HAP-1 (cell line): Measurements from ENCODE around the gene CHCHD5.

ENCODE experiments used
- DNase-seq, 2 experiments: peaks; one replicate each; pipeline ENCODE4 v3.0.0-alpha.2; 2016 to 2020; ENCODE audit warnings: low spot score in 2 of 2
- H3K27me3 ChIP-seq: fragments of 250-450 bp; sonication (Bioruptor Pico); 2 replicates; pipeline ENCODE4 v1.5.1; 2020; ENCODE audit warnings: low read depth, mild to moderate bottlenecking, moderate library complexity
- H3K36me3 ChIP-seq: fragments of 250-450 bp; sonication (Bioruptor Pico); replicated peaks from 2 replicates; pipeline ENCODE4 v1.5.1; 2020; ENCODE audit warnings: mild to moderate bottlenecking
- H3K4me1 ChIP-seq: fragments of 250-450 bp; sonication (Bioruptor Pico); 2 replicates; pipeline ENCODE4 v1.5.1; 2020; ENCODE audit warnings: mild to moderate bottlenecking
- H3K4me3 ChIP-seq: fragments of 250-450 bp; sonication (Bioruptor Pico); 2 replicates; pipeline ENCODE4 v1.5.1; 2020; ENCODE audit warnings: mild to moderate bottlenecking, moderate library complexity
- H3K9me3 ChIP-seq: fragments of 250-450 bp; sonication (Bioruptor Pico); 2 replicates; pipeline ENCODE4 v1.5.1; 2020; ENCODE audit warnings: mild to moderate bottlenecking, moderate library complexity
- in situ Hi-C: fragments of 300-500 bp; cut with MboI; formaldehyde crosslinking; loops from 3 replicates; pipeline ENCODE4 v1.14.3; 2020; ENCODE audit warnings: low sequenced_read_pairs, inconsistent platforms, mixed read lengths

The CHCHD5 gene

DNA sequence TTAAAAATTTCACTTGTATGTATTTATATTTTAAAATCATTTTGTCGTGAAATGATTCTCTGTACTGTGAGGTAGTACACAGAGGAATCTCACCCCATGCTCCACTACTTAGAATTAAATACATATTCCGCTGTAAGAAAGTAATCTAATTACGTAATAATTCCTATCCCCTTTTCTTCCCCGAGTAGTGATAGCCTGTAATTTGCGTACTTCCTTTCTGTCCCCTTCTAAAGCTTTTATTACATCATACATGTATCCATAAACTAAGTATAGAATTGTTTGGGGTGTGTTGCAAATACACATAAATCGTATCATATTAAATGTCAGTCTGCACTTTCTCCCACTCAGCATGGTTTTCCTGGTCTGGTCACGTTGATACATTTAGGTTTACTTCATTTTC lies 12.4 kb upstream of the CHCHD5 start:
- DNase-seq, result no peak
- H3K27me3 ChIP-seq, result no peaks in the 10 kb centered on the region
- in situ Hi-C loops, result loop anchor here (25.0 kb wide), 1 partner anchor 710 kb away; no protein-coding TSS in a partner anchor
- H3K9me3 ChIP-seq, result no peaks in the 10 kb centered on the region
- H3K4me3 ChIP-seq, result no peak overlapping the region
- H3K36me3 ChIP-seq, result peaks cover 95% of the 10 kb centered on the region
- H3K4me1 ChIP-seq, result no peaks in the 10 kb centered on the region; the same call in 1 of the 2 replicates

DNA sequence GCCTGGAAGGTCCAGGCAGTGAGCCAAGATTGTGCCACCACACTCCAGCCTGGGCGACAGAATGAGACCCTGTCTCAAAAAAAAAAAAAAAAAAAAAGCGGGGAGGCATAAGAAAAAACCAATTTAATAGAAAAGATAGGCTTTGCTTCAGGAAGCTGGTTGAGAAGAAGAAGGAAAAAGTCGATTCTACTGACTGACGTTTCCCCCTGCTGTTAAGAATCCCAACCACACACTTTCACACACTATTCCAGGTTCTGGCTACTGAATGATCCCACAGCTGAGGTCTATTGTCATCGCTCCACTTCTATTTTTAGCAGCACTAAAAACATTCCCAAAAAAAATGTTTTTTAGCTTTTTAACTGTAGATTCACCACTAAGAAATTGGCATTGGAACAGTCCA lies 6.7 kb upstream of the CHCHD5 start:
- peaks cover 46% of the 10 kb centered on the region for H3K36me3 ChIP-seq
- in situ Hi-C loops, result no loop called here
- no peak for DNase-seq

DNA sequence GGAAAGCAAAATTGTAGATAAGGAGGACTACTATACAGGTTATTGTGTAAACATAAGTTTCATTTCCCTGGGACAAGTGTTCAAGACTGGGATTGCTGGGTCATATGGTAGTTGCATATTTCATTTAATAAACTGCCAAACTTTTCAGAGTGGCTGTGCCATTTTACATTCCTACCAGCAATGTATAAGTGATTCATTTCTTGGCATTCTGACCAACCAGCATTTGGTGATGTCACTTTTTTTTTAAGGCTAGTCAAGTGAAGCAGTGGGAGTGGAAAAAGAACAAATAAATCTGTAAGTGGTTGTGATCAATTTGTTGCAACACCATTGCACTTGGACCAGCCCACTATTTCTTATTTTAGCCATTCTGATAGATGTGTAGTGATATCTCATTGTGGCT lies 5.2 kb upstream of the CHCHD5 start:
- in situ Hi-C loops, result no loop called here
- Histone ChIP-seq H3K4me3 (no peak overlapping the region), H3K9me3 (no peaks in the 10 kb centered on the region), H3K4me1 (peaks cover 3% of the 10 kb centered on the region), H3K36me3 (peaks cover 32% of the 10 kb centered on the region), H3K27me3 (no peaks in the 10 kb centered on the region)
- no peak for DNase-seq

More for the DNA sequence above, 6.7 kb upstream of the CHCHD5 start:
- no peak overlapping the region for H3K4me3 ChIP-seq
- H3K9me3 ChIP-seq, result no peaks in the 10 kb centered on the region
- H3K27me3 ChIP-seq, result no peaks in the 10 kb centered on the region
- no peaks in the 10 kb centered on the region; the same call in 1 of the 2 replicates for H3K4me1 ChIP-seq

DNA sequence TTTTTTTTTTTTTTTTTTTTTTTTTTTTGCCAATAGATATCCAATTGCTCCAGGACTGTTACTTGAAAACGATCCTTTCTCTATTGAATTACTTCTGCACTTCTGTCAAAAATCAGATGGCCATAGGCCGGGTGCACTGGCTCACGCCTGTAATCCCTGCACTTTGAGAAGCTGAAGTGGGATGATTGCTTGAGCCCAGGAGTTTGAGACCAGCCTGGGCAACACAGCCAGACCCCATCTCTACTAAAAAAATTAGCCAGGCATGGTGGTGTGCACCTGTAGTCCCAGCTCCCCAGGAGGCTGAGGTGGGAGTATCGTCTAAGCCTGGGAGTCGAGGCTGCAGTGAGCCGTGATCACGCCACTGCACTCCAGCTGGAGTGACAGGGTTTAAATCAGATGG lies 4.3 kb upstream of the CHCHD5 start:
- no peaks in the 10 kb centered on the region for H3K27me3 ChIP-seq
- in situ Hi-C loops, result no loop called here
- DNase-seq, result no peak
- H3K4me1 ChIP-seq, result peaks cover 3% of the 10 kb centered on the region
- no peak overlapping the region for H3K4me3 ChIP-seq
- H3K9me3 ChIP-seq, result no peaks in the 10 kb centered on the region
- peaks cover 24% of the 10 kb centered on the region for H3K36me3 ChIP-seq

DNA sequence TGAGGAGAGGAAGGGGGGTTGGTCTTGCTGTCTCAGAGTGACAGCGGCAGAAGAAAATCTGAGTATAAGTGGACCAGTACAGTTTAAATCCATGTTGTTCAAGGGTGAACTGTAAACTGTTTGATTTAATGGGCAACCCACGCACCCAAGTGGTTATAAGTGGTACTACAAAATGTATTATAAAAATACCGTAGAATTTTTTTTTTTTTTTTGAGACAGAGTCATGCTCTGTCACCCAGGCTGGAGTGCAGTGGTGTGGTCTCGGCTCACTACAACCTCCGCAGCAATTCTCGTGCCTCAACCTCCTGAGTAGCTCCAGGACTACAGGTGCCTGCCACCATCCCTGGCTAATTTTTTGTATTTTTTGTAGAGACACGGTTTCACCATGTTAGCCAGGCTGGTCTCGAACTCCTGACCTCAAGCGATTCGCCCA lies 2.1 kb upstream of the CHCHD5 start:
- in situ Hi-C loops, result no loop called here
- Histone ChIP-seq H3K27me3 (no peaks in the 10 kb centered on the region), H3K36me3 (0 out of 2 replicates have a peak, but pooled peaks cover 3% of the 10 kb centered on the region), H3K4me3 (no peak overlapping the region), H3K9me3 (no peaks in the 10 kb centered on the region), H3K4me1 (peaks cover 3% of the 10 kb centered on the region)
- DNase-seq, result peak; percentile 49 to 57

DNA sequence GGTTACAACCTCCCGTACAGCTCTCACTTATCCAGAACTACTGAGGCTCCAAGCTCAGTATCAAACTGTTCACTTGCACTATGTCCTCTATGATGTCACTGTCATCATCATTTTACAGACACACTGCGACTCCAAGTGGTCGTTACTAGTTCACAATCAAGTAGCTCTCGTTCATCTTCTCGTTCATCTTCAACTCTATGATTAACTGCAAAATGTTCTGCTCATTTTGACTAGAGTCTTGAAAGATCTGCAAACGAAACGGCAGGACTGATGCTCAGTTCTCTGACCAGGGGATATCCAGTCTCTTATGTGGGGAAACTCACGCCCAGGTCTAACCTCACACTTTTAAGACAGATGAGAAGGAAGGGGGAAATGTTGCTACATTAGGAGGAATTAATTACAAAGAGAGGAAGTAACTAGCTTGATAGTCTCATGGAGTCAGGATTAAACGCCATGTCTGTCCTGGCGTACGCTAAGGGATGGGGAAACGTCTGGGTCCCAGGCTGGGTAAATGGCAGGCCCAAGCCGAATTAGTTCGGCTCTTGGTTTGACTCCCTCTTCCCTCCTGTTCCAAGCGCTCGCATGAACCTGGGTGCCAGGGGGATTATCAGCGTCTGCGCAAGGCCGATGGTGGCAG lies 794 bp upstream of the CHCHD5 start:
- peak in 1 of 2 experiments; percentile 52 for DNase-seq
- peak overlapping the region; percentile 65 for H3K4me3 ChIP-seq
- in situ Hi-C loops, result no loop called here
- no peaks in the 10 kb centered on the region for H3K9me3 ChIP-seq
- H3K36me3 ChIP-seq, result no peaks in the 10 kb centered on the region
- H3K27me3 ChIP-seq, result no peaks in the 10 kb centered on the region
- peaks cover 3% of the 10 kb centered on the region for H3K4me1 ChIP-seq

DNA sequence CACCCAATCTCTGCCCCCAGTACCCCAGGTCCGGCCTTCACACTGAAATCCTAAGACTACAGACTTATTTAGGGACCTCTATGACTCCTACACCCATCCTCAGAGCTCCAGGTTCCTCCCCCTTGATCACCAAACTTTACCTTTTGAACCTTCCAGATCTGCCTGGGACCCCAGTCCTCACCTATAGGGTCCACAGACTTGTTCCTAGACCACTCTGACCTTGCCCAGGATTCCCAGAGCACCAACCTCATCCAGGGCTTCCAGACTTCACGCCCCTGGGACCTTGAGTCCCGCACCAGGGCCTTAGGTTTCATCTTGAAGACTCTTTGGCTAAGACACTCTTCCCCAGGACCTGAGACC lies 462 bp downstream of the CHCHD5 start:
- H3K36me3 ChIP-seq, result no peaks in the 10 kb centered on the region; the same call in 1 of the 2 replicates
- H3K4me1 ChIP-seq, result peaks cover 3% of the 10 kb centered on the region
- no peaks in the 10 kb centered on the region for H3K27me3 ChIP-seq
- in situ Hi-C loops, result no loop called here
- H3K9me3 ChIP-seq, result no peaks in the 10 kb centered on the region
- H3K4me3 ChIP-seq, result peak overlapping the region; percentile 65
- DNase-seq, result no peak

DNA sequence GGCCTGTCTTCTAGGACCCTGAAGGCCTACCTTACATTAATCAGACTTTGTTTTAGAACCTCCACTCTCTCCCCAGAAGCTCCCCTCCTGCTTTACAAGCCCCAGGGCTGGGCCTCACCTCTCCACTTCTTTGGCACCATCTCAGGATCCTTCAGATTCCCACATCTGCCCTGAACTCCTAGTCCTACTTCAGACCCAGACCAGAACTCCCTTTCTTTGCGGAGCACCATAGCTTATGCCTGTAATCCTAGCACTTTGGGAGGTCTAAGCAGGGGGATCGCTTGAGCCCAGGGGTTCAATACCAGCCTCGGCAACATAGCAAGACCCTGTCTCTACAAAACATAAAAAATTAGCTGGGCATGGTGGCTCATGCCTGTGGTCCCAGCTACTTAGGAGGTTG lies 991 bp downstream of the CHCHD5 start:
- peaks cover 3% of the 10 kb centered on the region for H3K4me1 ChIP-seq
- peak overlapping the region; percentile 65 for H3K4me3 ChIP-seq
- H3K36me3 ChIP-seq, result no peaks in the 10 kb centered on the region; the same call in 1 of the 2 replicates
- H3K27me3 ChIP-seq, result no peaks in the 10 kb centered on the region
- DNase-seq, result no peak
- in situ Hi-C loops, result no loop called here
- no peaks in the 10 kb centered on the region for H3K9me3 ChIP-seq

DNA sequence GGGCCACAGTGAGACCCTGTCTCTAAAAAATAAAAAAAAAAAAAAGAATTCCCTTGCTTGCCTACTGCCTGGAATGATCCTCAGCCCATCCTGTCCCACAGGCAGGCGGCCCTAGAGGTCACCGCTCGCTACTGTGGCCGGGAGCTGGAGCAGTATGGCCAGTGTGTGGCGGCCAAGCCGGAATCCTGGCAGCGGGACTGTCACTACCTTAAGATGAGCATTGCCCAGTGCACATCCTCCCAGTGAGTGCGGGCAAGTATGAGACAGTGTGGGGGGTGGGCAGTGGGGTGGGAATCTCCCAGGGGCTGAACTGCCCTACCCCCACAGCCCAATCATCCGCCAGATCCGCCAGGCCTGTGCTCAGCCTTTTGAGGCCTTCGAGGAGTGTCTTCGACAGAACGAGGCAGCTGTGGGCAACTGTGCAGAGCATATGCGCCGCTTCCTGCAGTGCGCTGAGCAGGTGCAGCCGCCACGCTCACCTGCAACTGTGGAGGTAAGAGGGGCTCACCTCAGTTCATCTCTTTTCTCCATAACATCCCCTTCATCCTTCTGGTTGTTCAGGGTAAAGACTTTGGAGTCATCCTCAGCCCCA lies 1.6 kb downstream of the CHCHD5 start:
- Histone ChIP-seq H3K9me3 (no peaks in the 10 kb centered on the region), H3K36me3 (no peaks in the 10 kb centered on the region; the same call in 1 of the 2 replicates), H3K4me1 (peaks cover 6% of the 10 kb centered on the region), H3K27me3 (no peaks in the 10 kb centered on the region), H3K4me3 (no peak overlapping the region)
- no peak for DNase-seq
- in situ Hi-C loops, result no loop called here

DNA sequence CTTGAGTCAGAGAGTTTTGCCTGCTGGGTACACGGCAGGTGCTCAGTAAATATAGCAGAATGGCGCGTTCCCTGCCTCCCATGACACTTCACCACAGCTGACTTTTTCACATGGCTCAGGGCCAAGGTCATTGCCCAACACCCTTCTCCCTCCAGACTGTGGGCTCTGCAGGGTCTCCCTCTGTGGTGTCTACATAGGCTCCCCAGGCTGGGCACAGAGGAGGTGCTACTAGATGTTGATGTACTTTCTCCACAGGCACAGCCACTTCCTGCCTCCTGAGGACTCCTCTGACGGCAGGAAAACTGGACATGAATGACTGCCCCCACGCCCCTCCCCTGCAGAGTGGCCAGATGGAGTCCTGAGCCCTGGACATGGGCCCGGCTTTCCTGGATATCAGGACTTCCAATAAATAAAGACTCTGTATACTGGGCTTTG lies 4.2 kb downstream of the CHCHD5 start:
- DNase-seq, result no peak
- no peaks in the 10 kb centered on the region for H3K27me3 ChIP-seq
- no peaks in the 10 kb centered on the region; the same call in 1 of the 2 replicates for H3K36me3 ChIP-seq
- H3K9me3 ChIP-seq, result no peaks in the 10 kb centered on the region
- in situ Hi-C loops, result no loop called here
- H3K4me1 ChIP-seq, result peaks cover 5% of the 10 kb centered on the region
- H3K4me3 ChIP-seq, result no peak overlapping the region

DNA sequence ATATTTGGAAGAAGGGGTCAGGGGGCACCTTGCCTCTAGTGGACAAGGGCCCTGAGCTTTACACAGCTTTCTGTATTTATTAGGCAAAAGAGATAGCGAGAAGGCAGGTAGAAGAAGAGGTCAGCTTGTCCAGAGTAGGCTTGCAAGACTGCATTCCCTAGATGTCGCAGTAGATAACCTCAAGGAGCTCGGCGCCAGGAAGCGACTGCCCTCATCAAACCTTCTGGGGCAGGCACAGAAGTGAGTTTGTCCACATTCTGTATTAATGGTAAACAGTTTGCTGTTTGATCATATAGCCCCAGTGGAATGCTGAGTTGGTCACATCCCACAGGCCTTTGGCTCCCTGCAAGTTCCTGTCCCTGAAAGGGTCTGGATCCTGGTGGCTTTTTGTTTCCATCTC lies 7.0 kb downstream of the CHCHD5 start:
- in situ Hi-C loops, result no loop called here
- no peak overlapping the region for H3K4me3 ChIP-seq
- H3K36me3 ChIP-seq, result no peaks in the 10 kb centered on the region; the same call in 1 of the 2 replicates
- H3K9me3 ChIP-seq, result no peaks in the 10 kb centered on the region
- peaks cover 5% of the 10 kb centered on the region for H3K4me1 ChIP-seq
- no peaks in the 10 kb centered on the region for H3K27me3 ChIP-seq
- no peak for DNase-seq

DNA sequence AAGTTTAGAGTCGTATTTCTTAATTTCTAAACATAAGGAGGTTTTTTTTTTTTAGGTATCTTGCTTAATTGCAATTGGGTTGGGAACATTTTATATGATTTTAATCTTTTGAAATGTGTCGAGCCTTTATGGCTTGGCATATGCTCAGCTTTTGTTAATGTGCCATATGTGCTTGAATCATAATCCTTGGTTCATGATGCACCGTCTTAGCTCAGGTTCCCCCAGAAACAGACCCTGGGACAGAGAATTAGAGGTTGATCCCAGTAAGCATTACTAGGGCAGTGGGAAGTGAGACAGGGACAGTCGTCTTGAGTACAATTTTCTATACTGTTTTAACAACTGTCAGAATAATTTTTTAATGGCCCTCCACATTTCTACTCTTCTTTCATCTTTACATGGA lies 9.3 kb downstream of the CHCHD5 start:
- in situ Hi-C loops, result no loop called here
- no peak overlapping the region for H3K4me3 ChIP-seq
- peaks cover 5% of the 10 kb centered on the region for H3K4me1 ChIP-seq
- H3K36me3 ChIP-seq, result no peaks in the 10 kb centered on the region; the same call in 1 of the 2 replicates
- no peaks in the 10 kb centered on the region for H3K9me3 ChIP-seq
- DNase-seq, result no peak
- no peaks in the 10 kb centered on the region for H3K27me3 ChIP-seq

DNA sequence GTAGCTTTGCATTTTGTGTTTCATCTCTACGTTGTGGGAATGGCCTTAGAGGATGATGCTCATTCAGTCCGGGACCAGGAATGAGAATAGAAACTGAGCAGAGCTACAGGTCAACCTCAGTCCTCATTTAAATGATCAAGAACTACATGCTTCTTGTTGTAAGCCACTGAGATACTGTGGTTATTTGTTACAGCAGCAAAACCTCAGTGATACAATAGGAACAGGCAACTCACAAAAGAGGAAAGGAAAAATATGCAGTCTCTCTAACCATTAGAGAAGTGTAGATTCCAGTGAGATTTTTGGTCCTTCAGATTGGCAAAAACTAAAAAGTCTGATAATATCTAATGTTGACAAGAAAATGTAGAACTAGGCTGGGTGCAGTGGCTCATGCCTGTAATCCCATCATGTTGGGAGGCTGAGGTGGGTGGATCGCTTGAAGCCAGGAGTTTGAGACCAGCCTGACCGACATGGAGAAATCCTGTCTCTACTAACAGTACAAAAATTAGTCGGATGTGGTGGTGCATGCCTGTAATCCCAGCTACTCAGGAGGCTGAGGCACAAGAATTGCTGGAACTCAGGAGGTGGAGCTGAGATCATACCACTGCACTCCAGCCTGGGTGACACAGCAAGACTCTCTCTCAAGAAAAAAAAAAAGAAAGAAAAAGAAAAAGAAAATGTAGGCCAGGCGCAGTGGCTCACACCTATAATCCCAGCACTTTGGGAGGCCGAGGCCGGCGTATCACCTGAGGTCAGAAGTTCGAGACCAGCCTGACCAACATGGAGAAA lies 13.3 kb downstream of the CHCHD5 start:
- H3K27me3 ChIP-seq, result no peaks in the 10 kb centered on the region
- in situ Hi-C loops, result no loop called here
- DNase-seq, result no peak
- no peaks in the 10 kb centered on the region for H3K9me3 ChIP-seq
- no peaks in the 10 kb centered on the region for H3K36me3 ChIP-seq
- H3K4me3 ChIP-seq, result no peak overlapping the region
- H3K4me1 ChIP-seq, result peaks cover 8% of the 10 kb centered on the region

DNA sequence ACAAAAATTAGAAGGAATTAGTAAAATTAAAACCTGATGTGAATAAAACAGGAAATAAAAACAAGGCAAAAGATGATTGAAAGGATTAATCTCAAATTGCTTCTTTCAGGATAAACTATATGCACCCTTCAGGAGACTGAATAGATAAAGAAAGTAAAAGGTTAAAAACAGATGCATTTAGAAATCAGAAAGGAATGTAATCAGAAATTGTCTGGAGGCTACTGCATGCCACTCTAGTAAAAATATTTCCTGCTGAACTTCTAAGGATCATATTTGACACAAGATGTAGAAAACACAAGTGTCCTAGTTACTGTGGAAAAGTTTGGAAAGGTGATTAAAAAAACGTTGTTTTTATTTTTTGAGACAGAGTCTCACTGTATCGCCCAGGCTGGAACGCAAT lies 16.2 kb downstream of the CHCHD5 start:
- Histone ChIP-seq H3K9me3 (no peaks in the 10 kb centered on the region), H3K4me1 (peaks cover 8% of the 10 kb centered on the region), H3K27me3 (no peaks in the 10 kb centered on the region), H3K4me3 (no peak overlapping the region), H3K36me3 (no peaks in the 10 kb centered on the region)
- DNase-seq, result no peak
- in situ Hi-C loops, result loop anchor here (25.0 kb wide), 1 partner anchor 362 kb away; no protein-coding TSS in a partner anchor
